ENCODE measurements around the gene PMP22. TPM values are rescaled to one million over a fixed set of nuclear protein-coding genes. Genes with fewer than 3 reads are reported as not detected.

The PMP22 gene
- total RNA-seq, 4 donors from 2014 or later, result 75.5 to 227 (median 83.2) TPM

DNA sequence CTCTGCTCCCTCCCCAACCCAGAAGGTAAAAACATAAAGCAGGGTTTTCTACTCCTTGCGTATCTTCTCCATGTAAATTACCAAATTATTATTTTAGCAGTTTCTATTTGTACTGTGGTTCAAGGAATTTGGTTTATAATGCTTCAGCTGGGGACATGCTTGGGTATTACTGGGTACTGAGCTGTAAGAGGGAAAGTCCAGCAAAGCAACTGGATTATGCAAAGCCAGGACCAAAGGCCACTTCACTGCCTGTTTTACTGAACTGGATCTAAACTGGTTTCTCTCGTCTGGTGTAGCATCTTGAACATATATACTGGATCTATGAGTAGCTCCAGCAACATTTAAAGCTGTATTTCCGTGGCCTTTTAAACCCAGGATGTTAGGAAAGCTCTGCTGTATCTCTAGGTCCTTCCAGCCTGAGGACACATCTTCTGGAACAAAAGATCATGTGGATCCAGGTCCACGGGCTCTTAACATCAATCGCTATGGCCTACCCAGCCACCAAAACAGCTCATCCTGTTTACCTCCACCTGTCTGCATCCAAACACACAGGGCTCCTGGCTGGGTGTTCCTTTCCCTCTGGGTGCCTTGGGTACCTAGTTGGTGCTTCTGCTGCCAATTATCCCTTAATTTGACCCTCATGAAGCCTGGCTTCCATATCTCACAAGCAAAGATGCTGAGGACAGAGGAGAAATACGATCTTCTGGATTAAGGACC, 7.2 kb downstream of the PMP22 start:
- no peaks in the 10 kb centered on the region for H3K27me3 ChIP-seq
- no peaks in the 10 kb centered on the region for H3K9me3 ChIP-seq
- H3K4me3 ChIP-seq, result peak overlapping the region; percentile 26 to 97 (median 62)
- H3K27ac ChIP-seq, result peak overlapping the region; percentile 94 to 98 (median 96)
- H3K4me1 ChIP-seq, result peaks cover 43 to 64% of the 10 kb centered on the region in 2 donors
- in situ Hi-C loops (cut with MboI; ENCODE audit: low sequenced_read_pairs in 4 of 4) (loop anchor here (5.0 to 25.0 kb wide), 3 partner anchors 154 to 244 kb away; no protein-coding TSS in a partner anchor), intact Hi-C loops (cut with DNase I; ENCODE audit: low total_unique reads) (loop anchor here (1.0 kb wide), 1 partner anchor 173 kb away; no protein-coding TSS in a partner anchor)
- TF ChIP-seq POLR2A (IDR thresholded peaks at IDR 0.05) (no peak), CTCF (IDR thresholded peaks at IDR 0.05 in 4 of 5, conservative IDR thresholded peaks at IDR 0.05 in 1 of 5) (no peak)
- DNase-seq, result no peak
- no peak for ATAC-seq
- H3K36me3 ChIP-seq, result peaks cover 0 to 34% of the 10 kb centered on the region in 2 donors

- no peaks in the 10 kb centered on the region for H3K27me3 ChIP-seq
- in situ Hi-C loops (cut with MboI; ENCODE audit: low sequenced_read_pairs in 4 of 4), result loop anchor here (5.0 to 25.0 kb wide), 3 partner anchors 155 to 245 kb away; no protein-coding TSS in a partner anchor
- peaks cover 0 to 41% of the 10 kb centered on the region in 2 donors for H3K36me3 ChIP-seq
- H3K4me1 ChIP-seq, result peaks cover 43 to 71% of the 10 kb centered on the region in 2 donors
- peak overlapping the region; percentile 94 to 98 (median 96) for H3K27ac ChIP-seq
- peak; percentile 71 to 86 for DNase-seq
- H3K9me3 ChIP-seq, result no peaks in the 10 kb centered on the region
- ATAC-seq, result peak; percentile 16 to 40
- H3K4me3 ChIP-seq, result peak overlapping the region; percentile 26 to 97 (median 62)
- intact Hi-C loops (cut with DNase I; ENCODE audit: low total_unique reads), result loop anchor here (1.0 kb wide), 1 partner anchor 174 kb away; no protein-coding TSS in a partner anchor
- TF ChIP-seq CTCF (IDR thresholded peaks at IDR 0.05 in 4 of 5, conservative IDR thresholded peaks at IDR 0.05 in 1 of 5) (peak; percentile 63 to 94 (median 92)), POLR2A (IDR thresholded peaks at IDR 0.05) (peak in 1 of 2 donors; percentile 34)
Observed at GRCh38 chr17:15257258-15257788, 7.8 kb downstream of the PMP22 start.

GRCh38 chr17:15256689-15257088, 8.4 kb downstream of the PMP22 start:
- Histone ChIP-seq H3K4me1 (peaks cover 43 to 76% of the 10 kb centered on the region in 2 donors), H3K36me3 (peaks cover 0 to 47% of the 10 kb centered on the region in 2 donors), H3K27me3 (no peaks in the 10 kb centered on the region), H3K9me3 (no peaks in the 10 kb centered on the region), H3K27ac (peak overlapping the region; percentile 94 to 98 (median 96)), H3K4me3 (peak overlapping the region in 3 of 4 donors; percentile 46 to 97 (median 78))
- in situ Hi-C loops (cut with MboI; ENCODE audit: low sequenced_read_pairs in 4 of 4) (loop anchor here (5.0 to 25.0 kb wide), 3 partner anchors 156 to 246 kb away; no protein-coding TSS in a partner anchor), intact Hi-C loops (cut with DNase I; ENCODE audit: low total_unique reads) (loop anchor here (1.0 kb wide), 1 partner anchor 175 kb away; no protein-coding TSS in a partner anchor)
- TF ChIP-seq POLR2A (IDR thresholded peaks at IDR 0.05) (no peak), CTCF (IDR thresholded peaks at IDR 0.05 in 4 of 5, conservative IDR thresholded peaks at IDR 0.05 in 1 of 5) (no peak)
- DNase-seq, result no peak
- no peak for ATAC-seq

GRCh38 chr17:15255713-15256454, 9.2 kb downstream of the PMP22 start:
- peak; percentile 41 to 80 for DNase-seq
- intact Hi-C loops (cut with DNase I; ENCODE audit: low total_unique reads) (no loop called here), in situ Hi-C loops (cut with MboI; ENCODE audit: low sequenced_read_pairs in 4 of 4) (loop anchor here (5.0 to 25.0 kb wide), 3 partner anchors 156 to 246 kb away; no protein-coding TSS in a partner anchor)
- Histone ChIP-seq H3K4me3 (peak overlapping the region in 2 of 4 donors; percentile 78 to 97), H3K9me3 (no peaks in the 10 kb centered on the region), H3K27ac (peak overlapping the region; percentile 30 to 98 (median 96)), H3K27me3 (no peaks in the 10 kb centered on the region), H3K36me3 (peaks cover 0 to 53% of the 10 kb centered on the region in 2 donors), H3K4me1 (peaks cover 43 to 84% of the 10 kb centered on the region in 2 donors)
- TF ChIP-seq POLR2A (IDR thresholded peaks at IDR 0.05) (no peak), CTCF (IDR thresholded peaks at IDR 0.05 in 4 of 5, conservative IDR thresholded peaks at IDR 0.05 in 1 of 5) (no peak)
- ATAC-seq, result peak; percentile 66 to 69

Data from gastrocnemius medialis (tissue), 4 donors.